Endothelial cell of hepatic sinusoid (primary cell): ENCODE data around the gene ELP4.
"Not testable (repeated sequence)": the region's sequence is repeated elsewhere in the genome, so short reads cannot be mapped to it uniquely, and the experiment has no call there.

Experiments used
- in situ Hi-C: cut with HindIII; loops from 2 replicates; pipeline ENCODE4 v1.10.0; 2017; ENCODE audit warnings: low sequenced_read_pairs

The ELP4 gene

GRCh38 chr11:31509429-31510345 lies at the start of gene ELP4, which contains the start of gene IMMP1L:
Gene ELP4 (plus strand): TSS chr11:31509767. CDS start chr11:31509785, 18 bp downstream.
Gene IMMP1L (minus strand): TSS chr11:31509622. CDS start chr11:31463276, 46,346 bp downstream.
- in situ Hi-C loops, result no loop called here

- in situ Hi-C loops, result no loop called here
Measured at GRCh38 chr11:31464436-31464835, 45.1 kb upstream of the ELP4 start.

- in situ Hi-C loops, result no loop called here
Measured at GRCh38 chr11:31474083-31474482, 35.5 kb upstream of the ELP4 start.

- in situ Hi-C loops, result no loop called here
Measured at GRCh38 chr11:31477528-31478222, 31.9 kb upstream of the ELP4 start.

- in situ Hi-C loops, result no loop called here
Measured at GRCh38 chr11:31478223-31478590, 31.4 kb upstream of the ELP4 start.

- in situ Hi-C loops, result no loop called here
Measured at GRCh38 chr11:31479066-31479465, 30.5 kb upstream of the ELP4 start.

GRCh38 chr11:31480930-31481329 lies 28.6 kb upstream of the ELP4 start:
- in situ Hi-C loops, result no loop called here

GRCh38 chr11:31484497-31484896 lies 25.1 kb upstream of the ELP4 start:
- in situ Hi-C loops, result no loop called here

- in situ Hi-C loops, result no loop called here
Measured at GRCh38 chr11:31487848-31488247, 21.7 kb upstream of the ELP4 start.

- in situ Hi-C loops, result no loop called here
Measured at GRCh38 chr11:31492320-31492913, 17.1 kb upstream of the ELP4 start.

GRCh38 chr11:31493235-31493634 lies 16.3 kb upstream of the ELP4 start:
- in situ Hi-C loops, result no loop called here

- in situ Hi-C loops, result not testable (repeated sequence)
Measured at GRCh38 chr11:31493762-31494161, 15.8 kb upstream of the ELP4 start.

- in situ Hi-C loops, result no loop called here
Measured at GRCh38 chr11:31499576-31500178, 9.9 kb upstream of the ELP4 start.

- in situ Hi-C loops, result no loop called here
Measured at GRCh38 chr11:31500560-31500959, 9.0 kb upstream of the ELP4 start.

- in situ Hi-C loops, result no loop called here
Measured at GRCh38 chr11:31509051-31509428, 527 bp upstream of the ELP4 start.

- in situ Hi-C loops, result no loop called here
Measured at GRCh38 chr11:31512117-31512516, 2.5 kb downstream of the ELP4 start.

- in situ Hi-C loops, result no loop called here
Measured at GRCh38 chr11:31521497-31522150, 12.1 kb downstream of the ELP4 start.

- in situ Hi-C loops, result loop anchor here (5.0 kb wide), 1 partner anchor 33 kb away; no protein-coding TSS in a partner anchor
Measured at GRCh38 chr11:31529189-31529588, 19.6 kb downstream of the ELP4 start.

- in situ Hi-C loops, result loop anchor here (5.0 kb wide), 1 partner anchor 33 kb away; no protein-coding TSS in a partner anchor
Measured at GRCh38 chr11:31529701-31530100, 20.1 kb downstream of the ELP4 start.

GRCh38 chr11:31531293-31531692 lies 21.7 kb downstream of the ELP4 start:
- in situ Hi-C loops, result no loop called here

- in situ Hi-C loops, result no loop called here
Measured at GRCh38 chr11:31535479-31535878, 25.9 kb downstream of the ELP4 start.
